Loucy (cell line): ENCODE data around the gene PHF21B.

ENCODE experiments used
- H2AFZ ChIP-seq: fragments of 200-600 bp; sonication (generic); 2 replicates; pipeline ENCODE4 v1.6.0; 2016; ENCODE audit warnings: antibody characterized with exemption, mild to moderate bottlenecking, low read length, moderate library complexity
- H3F3A ChIP-seq: fragments of 200-600 bp; 2 replicates; pipeline ENCODE4 v1.6.0; 2016; ENCODE audit warnings: antibody characterized with exemption, low read depth, mild to moderate bottlenecking
- H3K27me3 ChIP-seq: fragments of 200-600 bp; sonication (generic); 2 replicates; pipeline ENCODE4 v1.6.1; 2014; ENCODE audit warnings: low read length, mild to moderate bottlenecking; ENCODE audit not compliant: insufficient read depth, poor library complexity, severe bottlenecking
- H3K36me3 ChIP-seq: fragments of 200-600 bp; sonication (generic); 2 replicates; pipeline ENCODE4 v1.6.1; 2016; ENCODE audit warnings: low read length; ENCODE audit not compliant: insufficient read depth
- H3K4me1 ChIP-seq: fragments of 200-600 bp; sonication (generic); 2 replicates; pipeline ENCODE4 v1.5.1; 2014; ENCODE audit warnings: low read length, mild to moderate bottlenecking; ENCODE audit not compliant: insufficient read depth, poor library complexity, severe bottlenecking
- H3K4me2 ChIP-seq: fragments of 200-600 bp; sonication (generic); 2 replicates; pipeline ENCODE4 v1.6.0; 2014; ENCODE audit warnings: antibody characterized with exemption, low read length, low read depth, mild to moderate bottlenecking; ENCODE audit not compliant: poor library complexity, severe bottlenecking
- H3K4me3 ChIP-seq: fragments of 200-600 bp; sonication (generic); 2 replicates; pipeline ENCODE4 v1.5.1; 2014; ENCODE audit warnings: low read length, mild to moderate bottlenecking, mixed read lengths; ENCODE audit not compliant: poor library complexity, severe bottlenecking
- H3K79me2 ChIP-seq: fragments of 200-600 bp; sonication (generic); 2 replicates; pipeline ENCODE4 v1.6.1; 2014; ENCODE audit warnings: low read length; ENCODE audit not compliant: insufficient read depth
- H3K9ac ChIP-seq: fragments of 200-600 bp; sonication (generic); 2 replicates; pipeline ENCODE4 v1.6.0; 2014; ENCODE audit warnings: mild to moderate bottlenecking, low read depth, low read length, moderate library complexity; ENCODE audit not compliant: poor library complexity, severe bottlenecking
- H3K9me2 ChIP-seq: fragments of 200-600 bp; sonication (generic); replicated peaks from 2 replicates; pipeline ENCODE4 v1.6.1; 2016; ENCODE audit warnings: low read depth, low read length, mixed read lengths
- H3K9me3 ChIP-seq: fragments of 200-600 bp; sonication (generic); 2 replicates; pipeline ENCODE4 v1.6.1; 2014; ENCODE audit warnings: mild to moderate bottlenecking, antibody characterized with exemption, low read length, low read depth; ENCODE audit not compliant: insufficient read depth
- H4K20me1 ChIP-seq: fragments of 200-600 bp; sonication (generic); 2 replicates; pipeline ENCODE4 v1.6.0; 2014; ENCODE audit warnings: antibody characterized with exemption, low read length, mild to moderate bottlenecking; ENCODE audit not compliant: insufficient read depth, poor library complexity, severe bottlenecking
- EZH2phosphoT487 ChIP-seq: fragments of 200-600 bp; IDR thresholded peaks from 2 replicates; pipeline ENCODE4 v1.6.1; 2018; ENCODE audit warnings: antibody characterized with exemption, mild to moderate bottlenecking, moderate library complexity, borderline replicate concordance
- TF ChIP-seq, protein P1 (sequence below): fragments of 200-600 bp; sonication (generic); conservative IDR thresholded peaks from 2 replicates; pipeline ENCODE4 v1.5.1; 2014; ENCODE audit warnings: mild to moderate bottlenecking, antibody characterized with exemption, low read length

Gene PHF21B

DNA sequence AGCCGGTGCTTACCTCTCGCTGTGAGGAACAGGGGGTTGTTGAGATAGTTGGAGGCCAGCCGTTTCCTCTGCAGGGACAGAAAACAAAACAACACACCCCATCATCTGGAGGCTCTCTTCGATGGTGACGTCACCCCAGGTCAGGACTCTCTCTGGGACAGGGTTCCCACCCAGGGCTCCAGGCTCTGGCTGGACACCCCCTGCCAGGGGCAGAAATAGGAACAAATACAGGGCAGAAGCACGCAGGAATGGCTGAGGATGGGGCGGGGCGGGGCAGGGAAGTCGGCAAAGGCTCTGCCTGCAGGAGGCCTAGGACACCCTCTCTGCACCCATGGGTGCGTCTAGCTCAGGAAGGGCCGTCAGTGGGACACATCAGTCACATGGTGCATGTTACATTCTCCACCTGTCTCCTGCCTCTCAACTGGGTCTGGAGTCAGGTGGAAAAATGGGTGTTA, 118.5 kb downstream of the PHF21B start:
- Histone ChIP-seq H3F3A (no peaks in the 10 kb centered on the region), H3K9ac (no peak overlapping the region), H2AFZ (no peak overlapping the region), H3K36me3 (no peaks in the 10 kb centered on the region), H4K20me1 (no peaks in the 10 kb centered on the region), H3K4me3 (no peak overlapping the region), H3K4me1 (no peaks in the 10 kb centered on the region), H3K4me2 (no peak overlapping the region), H3K9me3 (no peaks in the 10 kb centered on the region), H3K9me2 (no peaks in the 10 kb centered on the region), H3K79me2 (no peaks in the 10 kb centered on the region), H3K27me3 (no peaks in the 10 kb centered on the region)
- TF ChIP-seq, protein P1, sequence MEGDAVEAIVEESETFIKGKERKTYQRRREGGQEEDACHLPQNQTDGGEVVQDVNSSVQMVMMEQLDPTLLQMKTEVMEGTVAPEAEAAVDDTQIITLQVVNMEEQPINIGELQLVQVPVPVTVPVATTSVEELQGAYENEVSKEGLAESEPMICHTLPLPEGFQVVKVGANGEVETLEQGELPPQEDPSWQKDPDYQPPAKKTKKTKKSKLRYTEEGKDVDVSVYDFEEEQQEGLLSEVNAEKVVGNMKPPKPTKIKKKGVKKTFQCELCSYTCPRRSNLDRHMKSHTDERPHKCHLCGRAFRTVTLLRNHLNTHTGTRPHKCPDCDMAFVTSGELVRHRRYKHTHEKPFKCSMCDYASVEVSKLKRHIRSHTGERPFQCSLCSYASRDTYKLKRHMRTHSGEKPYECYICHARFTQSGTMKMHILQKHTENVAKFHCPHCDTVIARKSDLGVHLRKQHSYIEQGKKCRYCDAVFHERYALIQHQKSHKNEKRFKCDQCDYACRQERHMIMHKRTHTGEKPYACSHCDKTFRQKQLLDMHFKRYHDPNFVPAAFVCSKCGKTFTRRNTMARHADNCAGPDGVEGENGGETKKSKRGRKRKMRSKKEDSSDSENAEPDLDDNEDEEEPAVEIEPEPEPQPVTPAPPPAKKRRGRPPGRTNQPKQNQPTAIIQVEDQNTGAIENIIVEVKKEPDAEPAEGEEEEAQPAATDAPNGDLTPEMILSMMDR = no peak
- TF ChIP-seq EZH2phosphoT487 = no peak

DNA sequence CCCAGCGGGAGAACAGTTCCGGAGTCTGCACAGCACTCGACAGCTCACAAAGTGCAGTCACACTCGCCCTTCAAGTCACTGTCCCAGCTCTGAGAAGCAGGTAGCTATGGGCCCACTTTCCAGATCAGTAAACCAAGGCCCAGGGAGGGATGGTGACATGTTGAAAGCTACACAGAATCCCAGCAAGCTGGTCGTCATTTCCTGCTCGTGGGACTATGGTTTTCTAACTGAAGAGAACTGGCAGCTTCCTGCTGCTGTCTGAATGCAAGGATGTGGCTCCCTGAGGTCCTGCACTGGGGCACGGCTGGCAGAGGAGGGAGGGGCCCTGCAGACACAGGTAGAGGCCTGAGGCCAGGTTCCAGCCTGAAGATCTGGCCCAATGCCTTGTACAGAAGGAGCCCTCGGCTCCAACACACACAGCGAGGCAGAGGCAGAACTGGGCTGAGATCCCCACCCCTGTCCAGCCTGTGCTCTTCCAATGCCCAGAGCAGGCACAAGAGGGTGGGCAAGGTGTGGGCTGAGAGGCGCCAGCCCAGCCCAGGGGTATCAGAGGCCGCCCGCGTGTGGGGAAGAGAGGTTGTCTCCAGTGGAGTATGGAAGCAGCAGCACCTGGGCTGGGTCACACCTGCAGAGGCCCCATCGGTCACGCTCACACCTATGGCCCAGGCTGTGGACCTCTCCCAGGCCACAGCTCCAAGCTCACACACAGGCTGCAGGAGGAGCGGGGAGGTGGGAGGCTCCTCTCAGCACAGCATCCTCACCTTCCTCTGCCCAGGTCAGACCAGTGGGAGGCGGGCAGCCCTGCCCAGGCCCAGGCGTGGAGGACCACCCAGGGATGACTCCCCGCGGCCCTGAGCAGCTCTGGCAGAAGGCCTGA, 119.2 kb downstream of the PHF21B start:
- H3K27me3 ChIP-seq = no peaks in the 10 kb centered on the region
- H3K9me3 ChIP-seq = no peaks in the 10 kb centered on the region
- H3K9me2 ChIP-seq = no peaks in the 10 kb centered on the region
- no peak overlapping the region for H3K9ac ChIP-seq
- H4K20me1 ChIP-seq = no peaks in the 10 kb centered on the region
- no peaks in the 10 kb centered on the region for H3K4me1 ChIP-seq
- H3K4me3 ChIP-seq = no peak overlapping the region
- no peak overlapping the region for H2AFZ ChIP-seq
- no peaks in the 10 kb centered on the region for H3F3A ChIP-seq
- no peaks in the 10 kb centered on the region for H3K36me3 ChIP-seq
- H3K4me2 ChIP-seq = no peak overlapping the region
- no peaks in the 10 kb centered on the region for H3K79me2 ChIP-seq
- TF ChIP-seq EZH2phosphoT487 = no peak
- TF ChIP-seq, protein P1 = no peak

- Histone ChIP-seq H3K36me3 (no peaks in the 10 kb centered on the region), H4K20me1 (no peaks in the 10 kb centered on the region), H2AFZ (no peak overlapping the region), H3K4me3 (no peak overlapping the region), H3K4me2 (no peak overlapping the region), H3K9me3 (no peaks in the 10 kb centered on the region), H3K4me1 (no peaks in the 10 kb centered on the region), H3K79me2 (no peaks in the 10 kb centered on the region), H3K9ac (no peak overlapping the region), H3F3A (no peaks in the 10 kb centered on the region), H3K9me2 (no peaks in the 10 kb centered on the region), H3K27me3 (no peaks in the 10 kb centered on the region)
- TF ChIP-seq, protein P1 = no peak
- TF ChIP-seq EZH2phosphoT487 = no peak
Observed at GRCh38 chr22:44889255-44889878, 120.4 kb downstream of the PHF21B start.
